H9 (cell line): Measurements from ENCODE around the gene VWDE. TPM values are rescaled to one million over a fixed set of nuclear protein-coding genes. Genes with fewer than 3 reads are reported as not detected.
A peak's percentile ranks its signal among the peaks of the same experiment; 100 is the strongest.

Experiments
- DNase-seq: peaks from one replicate; pipeline ENCODE4 v3.0.0-alpha.2; 2017
- H2AFZ ChIP-seq: one replicate; pipeline ENCODE4 v1.6.1; 2013; ENCODE audit warnings: mild to moderate bottlenecking, low read length, control low read depth, moderate library complexity
- H2AK5ac ChIP-seq: 2 replicates; pipeline ENCODE4 v1.6.1; 2013; ENCODE audit warnings: low read length, control low read depth, mixed read lengths; ENCODE audit not compliant: insufficient read length
- H2BK120ac ChIP-seq: one replicate; pipeline ENCODE4 v1.6.1; 2013; ENCODE audit warnings: low read depth, mild to moderate bottlenecking, low read length, control low read depth, inconsistent platforms; ENCODE audit not compliant: poor library complexity, severe bottlenecking
- H2BK12ac ChIP-seq: 2 replicates; pipeline ENCODE4 v1.6.1; 2013; ENCODE audit warnings: low read length, control low read depth, mixed read lengths, low read depth; ENCODE audit not compliant: insufficient read length
- H2BK15ac ChIP-seq: 2 replicates; pipeline ENCODE4 v1.6.1; 2013; ENCODE audit warnings: low read depth, low read length, control low read depth
- H2BK20ac ChIP-seq: one replicate; pipeline ENCODE4 v1.6.1; 2013; ENCODE audit warnings: low read depth, mild to moderate bottlenecking, low read length, control low read depth, inconsistent platforms; ENCODE audit not compliant: poor library complexity, severe bottlenecking
- H2BK5ac ChIP-seq: 2 replicates; pipeline ENCODE4 v1.6.1; 2013; ENCODE audit warnings: low read length, control low read depth, mixed read lengths; ENCODE audit not compliant: insufficient read length
- H3K14ac ChIP-seq: 2 replicates; pipeline ENCODE4 v1.6.1; 2013; ENCODE audit warnings: low read length, control low read depth; ENCODE audit not compliant: insufficient read depth
- H3K18ac ChIP-seq: 2 replicates; pipeline ENCODE4 v1.6.1; 2013; ENCODE audit warnings: low read depth, mild to moderate bottlenecking, mixed read lengths, low read length, control low read depth; ENCODE audit not compliant: insufficient read length
- H3K23ac ChIP-seq: 2 replicates; pipeline ENCODE4 v1.6.1; 2013; ENCODE audit warnings: low read length, control low read depth, mixed read lengths, low read depth; ENCODE audit not compliant: insufficient read length
- H3K23me2 ChIP-seq: 2 replicates; pipeline ENCODE4 v1.6.1; 2013; ENCODE audit warnings: low read depth, mild to moderate bottlenecking, mixed read lengths, low read length, control low read depth; ENCODE audit not compliant: insufficient read length, poor library complexity, severe bottlenecking
- H3K27ac ChIP-seq: 2 replicates; pipeline ENCODE4 v1.5.1; 2013; ENCODE audit warnings: low read length, control low read depth, mixed read lengths, low read depth; ENCODE audit not compliant: insufficient read length
- H3K27me3 ChIP-seq: 2 replicates; pipeline ENCODE4 v1.6.1; 2013; ENCODE audit warnings: low read length, control low read depth, inconsistent platforms; ENCODE audit not compliant: insufficient read depth
- H3K4ac ChIP-seq: 2 replicates; pipeline ENCODE4 v1.6.1; 2013; ENCODE audit warnings: low read depth, mild to moderate bottlenecking, control low read depth, inconsistent platforms, low read length, moderate library complexity
- H3K4me1 ChIP-seq: 2 replicates; pipeline ENCODE4 v1.6.1; 2013; ENCODE audit warnings: low read length, control low read depth, inconsistent platforms; ENCODE audit not compliant: insufficient read depth
- H3K4me2 ChIP-seq: 2 replicates; pipeline ENCODE4 v1.6.1; 2013; ENCODE audit warnings: low read length, control low read depth, mixed read lengths; ENCODE audit not compliant: insufficient read length, insufficient read depth
- H3K56ac ChIP-seq: 2 replicates; pipeline ENCODE4 v1.6.1; 2013; ENCODE audit warnings: low read depth, mild to moderate bottlenecking, mixed read lengths, low read length, control low read depth; ENCODE audit not compliant: insufficient read length
- H3K79me1 ChIP-seq: 2 replicates; pipeline ENCODE4 v1.6.1; 2013; ENCODE audit warnings: low read depth, mild to moderate bottlenecking, moderate library complexity, low read length, control low read depth, inconsistent platforms; ENCODE audit not compliant: insufficient read depth, poor library complexity, severe bottlenecking
- H3K79me2 ChIP-seq: 2 replicates; pipeline ENCODE4 v1.6.1; 2013; ENCODE audit warnings: low read length, control low read depth, inconsistent platforms; ENCODE audit not compliant: insufficient read depth
- H3K9ac ChIP-seq: 2 replicates; pipeline ENCODE4 v1.6.1; 2013; ENCODE audit warnings: low read length, control low read depth, mixed read lengths; ENCODE audit not compliant: insufficient read length; ENCODE audit errors: extremely low read depth
- H3K9me3 ChIP-seq: one replicate; pipeline ENCODE4 v1.6.1; 2013; ENCODE audit warnings: low read depth, low read length, inconsistent platforms; ENCODE audit not compliant: control insufficient read depth
- H3T11ph ChIP-seq: one replicate; pipeline ENCODE4 v1.6.1; 2013; ENCODE audit warnings: mild to moderate bottlenecking, low read length, control low read depth, inconsistent platforms
- H4K20me1 ChIP-seq: one replicate; pipeline ENCODE4 v1.6.1; 2013; ENCODE audit not compliant: control insufficient read depth, insufficient read length, insufficient read depth
- H4K5ac ChIP-seq: 2 replicates; pipeline ENCODE4 v1.6.1; 2013; ENCODE audit warnings: low read depth, mild to moderate bottlenecking, mixed read lengths, low read length, control low read depth; ENCODE audit not compliant: insufficient read length
- H4K8ac ChIP-seq: replicated peaks from 2 replicates; pipeline ENCODE4 v1.6.1; 2013; ENCODE audit warnings: low read length, control low read depth, mixed read lengths, low read depth; ENCODE audit not compliant: insufficient read length
- H4K91ac ChIP-seq: 2 replicates; pipeline ENCODE4 v1.6.1; 2013; ENCODE audit warnings: low read depth, mild to moderate bottlenecking, moderate library complexity, mixed read lengths, low read length, control low read depth; ENCODE audit not compliant: insufficient read length
- H3K27ac Mint-ChIP-seq, 3 experiments: 2 replicates in 2 of 3; 3 replicates in 1 of 3; pipeline ENCODE4 v1.8.0; 2020 to 2021; ENCODE audit warnings: mixed read lengths in 3 of 3, mild to moderate bottlenecking in 1 of 3, moderate library complexity in 1 of 3
- H3K27me3 Mint-ChIP-seq: 2 replicates; pipeline ENCODE4 v1.8.0; 2021; ENCODE audit warnings: low read depth, mild to moderate bottlenecking, moderate library complexity, mixed read lengths
- H3K36me3 Mint-ChIP-seq, 3 experiments: 2 replicates in 2 of 3; 3 replicates in 1 of 3; pipeline ENCODE4 v1.8.0; 2020 to 2021; ENCODE audit warnings: low read depth in 3 of 3, mixed read lengths in 3 of 3; ENCODE audit not compliant: insufficient read depth in 1 of 3
- H3K4me1 Mint-ChIP-seq, 2 experiments: 2 replicates each; pipeline ENCODE4 v1.8.0; 2020; ENCODE audit warnings: mixed read lengths in 2 of 2
- H3K4me3 Mint-ChIP-seq, 2 experiments: 2 replicates in 1 of 2; 3 replicates in 1 of 2; pipeline ENCODE4 v1.8.0; 2020 to 2021; ENCODE audit warnings: mild to moderate bottlenecking in 2 of 2, mixed read lengths in 2 of 2, moderate library complexity in 1 of 2
- H3K9me3 Mint-ChIP-seq, 2 experiments: 2 replicates in 1 of 2; 3 replicates in 1 of 2; pipeline ENCODE4 v1.8.0; 2020; ENCODE audit warnings: mild to moderate bottlenecking in 2 of 2, mixed read lengths in 2 of 2, moderate library complexity in 1 of 2
- WGBS: extraction: QIAGEN DNeasy Blood & Tissue Kit; methylation state at CpG from one replicate; pipeline ENCODE4 v1.1.7; 2013; ENCODE audit warnings: missing lambda C conversion rate, low lambda C conversion rate, mixed read lengths; ENCODE audit not compliant: insufficient read length; ENCODE audit errors: extremely low coverage; 5-methylcytosine and 5-hydroxymethylcytosine counted together
- total RNA-seq: library from RNA; stranded (reverse); gene quantifications from 2 replicates; pipeline ENCODE4 v1.2.1, GENCODE V29; 2021
- TF ChIP-seq, protein P1 (sequence below): fragments of 200-600 bp; sonication (generic); conservative IDR thresholded peaks from 3 replicates; pipeline ENCODE4 v1.8.0; 2021; ENCODE audit warnings: antibody characterized with exemption, mild to moderate bottlenecking

VWDE gene
- total RNA-seq, 1 experiment from 2014 or later, result 18.1 TPM

DNA sequence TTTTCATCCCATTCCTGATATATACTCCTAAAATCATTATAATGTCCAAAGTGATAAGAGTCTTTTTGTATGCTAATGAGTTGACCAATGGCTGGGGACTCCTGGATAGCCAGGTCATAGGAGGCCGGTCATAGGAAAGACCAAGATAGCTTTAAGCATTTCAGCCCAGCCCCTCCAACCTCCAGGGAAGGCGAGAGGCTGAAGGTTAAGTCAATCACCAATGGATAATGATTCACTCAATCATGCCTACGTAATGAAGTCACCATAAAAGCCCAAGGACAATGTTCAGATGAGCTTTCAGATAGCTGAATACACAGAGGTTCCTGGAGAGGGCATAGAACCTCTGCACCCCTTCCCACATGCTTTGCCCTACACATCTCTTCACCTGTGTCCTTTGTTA, 75.7 kb downstream of the VWDE start:
- Histone ChIP-seq H2AFZ (no peak overlapping the region), H4K20me1 (no peaks in the 10 kb centered on the region), H3K23ac (no peak overlapping the region), H4K8ac (no peak overlapping the region), H3K9me3 (no peaks in the 10 kb centered on the region), H2BK12ac (no peak overlapping the region), H3K9ac (no peak overlapping the region), H3K27me3 (no peaks in the 10 kb centered on the region), H2BK120ac (no peak overlapping the region), H2BK20ac (no peak overlapping the region), H3K56ac (no peak overlapping the region), H2AK5ac (peak overlapping the region; percentile 71), H3K79me2 (no peaks in the 10 kb centered on the region; the same call in 1 of the 2 replicates), H3K23me2 (no peaks in the 10 kb centered on the region), H3K4me1 (peaks cover 12% of the 10 kb centered on the region; the same call in 1 of the 2 replicates), H3K18ac (no peak overlapping the region), H4K5ac (no peak overlapping the region), H3K14ac (no peak overlapping the region), H2BK15ac (peak overlapping the region; percentile 52; the same call in 1 of the 2 replicates), H3K4ac (no peak overlapping the region), H3K27ac (no peak overlapping the region), H3T11ph (peak overlapping the region; percentile 19), H3K79me1 (no peaks in the 10 kb centered on the region), H4K91ac (no peak overlapping the region), H3K4me2 (no peak overlapping the region), H2BK5ac (no peak overlapping the region)
- Mint-ChIP-seq H3K27ac (peak overlapping the region in 2 of 3 experiments; percentile 59 to 69; a peak in 5 of 7 replicates), H3K4me3 (peak overlapping the region in 1 of 2 experiments; percentile 17; a peak in 2 of 5 replicates), H3K4me1 (peaks cover 63 to 65% of the 10 kb centered on the region in 2 experiments), H3K36me3 (peaks cover 8 to 38% (median 32%) of the 10 kb centered on the region in 3 experiments), H3K27me3 (no peaks in the 10 kb centered on the region), H3K9me3 (no peaks in the 10 kb centered on the region)
- no CpG with 5 or more reads among the region's 3 CpGs for WGBS
- DNase-seq, result no peak
- TF ChIP-seq, protein P1, sequence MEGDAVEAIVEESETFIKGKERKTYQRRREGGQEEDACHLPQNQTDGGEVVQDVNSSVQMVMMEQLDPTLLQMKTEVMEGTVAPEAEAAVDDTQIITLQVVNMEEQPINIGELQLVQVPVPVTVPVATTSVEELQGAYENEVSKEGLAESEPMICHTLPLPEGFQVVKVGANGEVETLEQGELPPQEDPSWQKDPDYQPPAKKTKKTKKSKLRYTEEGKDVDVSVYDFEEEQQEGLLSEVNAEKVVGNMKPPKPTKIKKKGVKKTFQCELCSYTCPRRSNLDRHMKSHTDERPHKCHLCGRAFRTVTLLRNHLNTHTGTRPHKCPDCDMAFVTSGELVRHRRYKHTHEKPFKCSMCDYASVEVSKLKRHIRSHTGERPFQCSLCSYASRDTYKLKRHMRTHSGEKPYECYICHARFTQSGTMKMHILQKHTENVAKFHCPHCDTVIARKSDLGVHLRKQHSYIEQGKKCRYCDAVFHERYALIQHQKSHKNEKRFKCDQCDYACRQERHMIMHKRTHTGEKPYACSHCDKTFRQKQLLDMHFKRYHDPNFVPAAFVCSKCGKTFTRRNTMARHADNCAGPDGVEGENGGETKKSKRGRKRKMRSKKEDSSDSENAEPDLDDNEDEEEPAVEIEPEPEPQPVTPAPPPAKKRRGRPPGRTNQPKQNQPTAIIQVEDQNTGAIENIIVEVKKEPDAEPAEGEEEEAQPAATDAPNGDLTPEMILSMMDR, result no peak
